ENCODE results near the gene KTN1.
A peak's percentile ranks its signal among the peaks of the same experiment; 100 is the strongest.

KTN1 gene, protein sequence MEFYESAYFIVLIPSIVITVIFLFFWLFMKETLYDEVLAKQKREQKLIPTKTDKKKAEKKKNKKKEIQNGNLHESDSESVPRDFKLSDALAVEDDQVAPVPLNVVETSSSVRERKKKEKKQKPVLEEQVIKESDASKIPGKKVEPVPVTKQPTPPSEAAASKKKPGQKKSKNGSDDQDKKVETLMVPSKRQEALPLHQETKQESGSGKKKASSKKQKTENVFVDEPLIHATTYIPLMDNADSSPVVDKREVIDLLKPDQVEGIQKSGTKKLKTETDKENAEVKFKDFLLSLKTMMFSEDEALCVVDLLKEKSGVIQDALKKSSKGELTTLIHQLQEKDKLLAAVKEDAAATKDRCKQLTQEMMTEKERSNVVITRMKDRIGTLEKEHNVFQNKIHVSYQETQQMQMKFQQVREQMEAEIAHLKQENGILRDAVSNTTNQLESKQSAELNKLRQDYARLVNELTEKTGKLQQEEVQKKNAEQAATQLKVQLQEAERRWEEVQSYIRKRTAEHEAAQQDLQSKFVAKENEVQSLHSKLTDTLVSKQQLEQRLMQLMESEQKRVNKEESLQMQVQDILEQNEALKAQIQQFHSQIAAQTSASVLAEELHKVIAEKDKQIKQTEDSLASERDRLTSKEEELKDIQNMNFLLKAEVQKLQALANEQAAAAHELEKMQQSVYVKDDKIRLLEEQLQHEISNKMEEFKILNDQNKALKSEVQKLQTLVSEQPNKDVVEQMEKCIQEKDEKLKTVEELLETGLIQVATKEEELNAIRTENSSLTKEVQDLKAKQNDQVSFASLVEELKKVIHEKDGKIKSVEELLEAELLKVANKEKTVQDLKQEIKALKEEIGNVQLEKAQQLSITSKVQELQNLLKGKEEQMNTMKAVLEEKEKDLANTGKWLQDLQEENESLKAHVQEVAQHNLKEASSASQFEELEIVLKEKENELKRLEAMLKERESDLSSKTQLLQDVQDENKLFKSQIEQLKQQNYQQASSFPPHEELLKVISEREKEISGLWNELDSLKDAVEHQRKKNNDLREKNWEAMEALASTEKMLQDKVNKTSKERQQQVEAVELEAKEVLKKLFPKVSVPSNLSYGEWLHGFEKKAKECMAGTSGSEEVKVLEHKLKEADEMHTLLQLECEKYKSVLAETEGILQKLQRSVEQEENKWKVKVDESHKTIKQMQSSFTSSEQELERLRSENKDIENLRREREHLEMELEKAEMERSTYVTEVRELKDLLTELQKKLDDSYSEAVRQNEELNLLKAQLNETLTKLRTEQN (N-terminal part only)

DNA sequence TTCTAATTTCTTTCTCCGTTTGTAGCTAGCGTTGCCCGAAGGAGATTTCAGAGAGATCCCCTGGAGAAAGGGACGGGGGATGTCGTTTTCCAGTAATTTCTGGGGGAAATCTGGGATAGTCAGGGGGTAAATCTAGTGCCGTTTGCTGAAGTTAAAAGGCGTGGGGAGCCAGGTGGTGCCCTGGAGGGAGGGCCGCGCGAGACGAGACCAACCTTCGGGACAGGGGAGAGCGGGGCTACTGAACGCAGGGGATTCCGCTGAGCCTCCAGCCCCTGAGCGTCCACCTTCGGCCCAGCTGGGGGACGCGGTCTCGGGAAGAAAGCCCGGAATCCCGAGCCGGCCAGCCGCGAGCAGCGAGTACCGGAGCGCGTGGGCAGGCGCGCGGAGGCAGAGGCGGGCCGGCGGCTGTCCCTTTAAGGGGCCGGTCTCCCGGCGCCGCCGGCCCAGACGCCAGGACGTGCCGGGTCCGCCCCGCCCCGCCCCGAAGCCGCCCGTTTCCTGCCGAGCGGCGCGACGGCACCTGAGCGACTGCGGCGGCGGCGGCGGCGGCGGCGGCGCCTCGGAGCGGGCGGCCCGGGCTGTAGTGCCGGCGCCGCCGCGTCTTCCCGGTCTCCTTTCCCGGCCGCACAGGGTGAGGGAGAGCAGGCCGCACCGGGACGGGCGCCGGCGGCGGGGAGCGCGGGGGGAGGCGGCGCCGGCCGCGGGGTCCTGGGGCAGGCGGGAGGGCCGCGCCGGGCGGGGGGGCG, at the start of gene KTN1:
Gene KTN1, plus strand, starts transcription at position 484 of the 746 bp plus-strand sequence. CDS start 31,842 bp downstream, outside the sequence.
- peak; percentile 66 to 91 (median 75) for DNase-seq

DNA sequence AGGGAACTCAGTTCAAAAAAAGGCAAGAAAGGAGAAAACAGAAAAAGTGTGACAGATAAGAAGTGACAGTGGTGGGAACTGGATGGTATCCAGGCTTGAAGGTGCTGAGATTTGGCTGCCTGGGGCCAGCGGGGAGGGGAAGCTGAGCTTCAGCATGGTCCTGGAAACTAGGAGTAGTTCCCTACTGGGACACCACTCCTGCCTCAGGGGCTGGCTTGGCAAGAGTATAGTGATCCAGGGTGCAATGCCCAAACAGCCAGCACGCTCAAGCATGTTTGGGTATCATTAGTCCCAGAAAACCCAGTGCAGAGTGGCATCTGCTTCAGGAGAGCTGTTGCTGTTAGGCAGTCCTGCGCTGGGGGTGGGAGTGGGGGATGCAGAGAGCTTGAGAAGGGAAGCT, 49.5 kb upstream of the KTN1 start:
- DNase-seq, result no peak

DNA sequence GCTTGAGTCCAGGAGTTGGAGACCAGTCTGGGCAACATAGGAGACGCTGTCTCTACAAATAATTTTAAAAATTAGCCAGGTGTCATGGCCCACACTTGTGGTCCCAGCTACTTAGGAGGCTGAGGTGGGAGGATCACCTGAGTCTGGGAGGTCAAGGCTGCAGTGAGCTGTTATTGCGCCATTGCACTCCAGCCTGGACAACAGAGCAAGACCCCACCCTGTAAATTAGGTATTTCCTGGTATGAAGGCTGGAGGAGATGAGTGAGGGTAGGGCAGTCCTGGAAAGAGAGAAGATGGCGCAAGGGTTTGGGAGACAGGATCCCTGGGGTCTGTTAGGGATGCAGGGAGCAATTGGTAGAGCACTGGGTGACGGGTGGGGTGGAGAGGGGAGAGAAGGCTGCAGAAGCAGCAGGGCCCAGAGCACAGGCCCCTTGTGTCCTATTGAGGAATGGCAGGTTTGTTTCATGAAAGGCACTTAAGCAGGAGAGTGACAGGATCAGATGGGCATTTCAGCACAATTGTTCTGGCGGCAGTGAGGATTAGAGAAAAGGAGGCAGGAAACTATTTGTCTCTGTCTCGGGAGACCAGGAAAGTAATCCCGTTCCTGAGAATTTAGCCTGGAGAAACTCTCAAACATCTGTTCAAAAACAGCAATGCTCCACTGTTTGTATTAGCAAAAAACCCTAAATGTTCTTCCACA, 47.2 kb upstream of the KTN1 start:
- DNase-seq, result no peak

DNA sequence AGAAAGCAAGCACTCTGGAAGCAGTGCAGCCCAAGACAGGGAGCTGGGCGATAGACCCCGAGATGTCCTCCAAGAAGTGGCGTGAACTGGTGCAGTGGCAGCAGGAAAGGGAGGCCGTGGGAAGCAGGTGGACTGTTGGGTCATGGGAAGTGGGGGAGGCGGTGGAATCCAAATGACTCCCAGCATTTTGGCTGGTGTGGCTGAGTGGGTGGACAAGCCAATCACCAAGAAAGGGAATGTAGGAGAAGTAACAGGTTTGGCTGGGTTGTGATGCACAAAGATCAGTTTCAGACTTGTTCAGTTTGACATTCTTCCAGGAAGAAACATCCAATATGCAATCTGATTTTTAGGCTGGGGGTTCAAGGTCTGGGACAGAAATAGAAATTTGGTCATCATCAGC, 46.0 kb upstream of the KTN1 start:
- no peak for DNase-seq

DNA sequence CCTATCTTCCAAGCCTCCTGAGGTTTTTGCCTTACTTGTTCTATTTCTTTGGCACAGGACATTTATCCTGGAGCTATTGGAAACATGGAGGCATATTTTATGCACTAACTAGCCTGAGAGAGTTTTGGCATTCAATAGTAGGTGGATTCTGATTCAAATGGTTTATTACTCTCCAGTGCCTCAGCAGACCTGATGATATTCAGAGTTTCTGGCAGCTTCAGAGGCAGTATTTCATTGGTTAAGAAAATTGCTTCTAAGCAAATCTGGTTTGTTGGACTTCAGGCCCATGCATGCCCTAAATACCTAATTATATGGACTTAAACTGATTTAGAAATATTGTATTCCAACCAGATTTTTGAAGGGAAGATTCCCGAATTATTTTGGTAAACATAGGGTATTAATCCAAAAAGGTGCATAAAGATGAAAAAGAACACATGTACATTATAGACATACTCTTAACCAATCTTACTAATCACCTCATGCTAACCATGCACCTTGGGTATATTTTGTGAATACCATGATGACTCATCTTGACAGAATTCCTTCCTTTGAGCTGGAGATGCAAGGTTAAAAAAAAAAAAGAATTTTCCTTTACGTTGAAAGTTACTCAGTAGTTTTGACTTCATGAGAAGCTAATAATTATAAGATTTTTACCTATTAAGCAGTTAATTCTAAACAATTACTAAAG, 44.3 kb upstream of the KTN1 start:
- no peak for DNase-seq

DNA sequence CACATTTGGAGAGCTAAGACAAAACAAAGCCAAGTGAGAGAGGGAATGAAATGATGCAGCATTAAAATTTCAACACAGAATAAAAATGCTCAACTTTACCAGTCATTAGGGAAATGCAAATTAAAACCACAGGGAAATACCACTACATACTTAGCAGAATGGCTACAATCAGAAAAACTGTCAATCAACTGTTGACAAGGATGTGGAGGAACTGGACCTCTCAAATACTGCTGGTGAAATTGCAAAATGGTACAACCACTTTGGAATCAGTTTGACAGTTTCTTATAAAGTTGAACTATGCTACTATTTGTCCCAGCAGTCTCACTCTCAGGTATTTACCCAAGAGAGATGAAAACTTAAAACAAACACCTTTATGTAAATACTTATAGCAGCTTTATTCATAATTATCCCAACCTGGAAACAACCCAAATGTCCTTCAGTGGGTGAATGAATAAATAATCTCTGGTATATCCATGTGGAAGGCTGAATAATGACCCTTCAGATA, 43.8 kb upstream of the KTN1 start:
- DNase-seq, result no peak

DNA sequence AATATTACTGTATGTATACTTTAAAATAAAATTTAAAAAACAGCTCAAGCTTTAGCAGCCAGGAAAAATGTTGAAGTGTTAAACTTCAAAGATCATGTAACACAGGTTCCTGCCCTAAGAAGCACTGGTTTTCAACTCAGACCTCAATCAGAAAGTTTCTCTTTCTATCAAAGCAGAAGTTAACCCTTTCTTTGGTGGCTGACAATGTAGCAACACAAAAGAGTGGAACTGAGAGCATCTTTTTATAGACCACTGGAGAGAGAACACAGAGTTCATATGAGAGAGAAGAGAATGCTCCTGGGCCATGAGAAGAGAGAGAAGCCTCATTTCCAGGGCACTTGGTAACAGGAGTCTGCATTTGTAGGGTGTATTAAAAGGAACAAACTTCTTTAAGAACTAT, 42.2 kb upstream of the KTN1 start:
- DNase-seq, result no peak

DNA sequence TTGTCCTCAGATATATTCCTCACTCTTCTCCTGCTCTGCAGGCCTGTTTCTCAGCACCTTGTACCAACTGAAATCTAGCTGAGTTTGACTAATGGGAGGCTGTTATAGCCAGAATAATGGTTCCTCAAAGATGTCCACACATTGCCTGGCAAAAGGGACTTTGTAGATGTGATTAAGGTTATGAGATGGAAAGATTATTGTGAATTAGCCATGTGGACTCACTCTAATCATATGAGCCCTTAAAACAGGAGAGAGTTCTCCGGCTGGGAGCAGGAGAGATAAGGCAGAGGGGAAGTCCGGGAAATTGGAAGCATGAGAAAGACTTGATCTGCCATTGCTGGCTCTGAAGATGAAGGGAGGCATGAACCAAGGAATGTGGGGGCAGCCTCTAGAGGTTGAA, 40.0 kb upstream of the KTN1 start:
- no peak for DNase-seq

DNA sequence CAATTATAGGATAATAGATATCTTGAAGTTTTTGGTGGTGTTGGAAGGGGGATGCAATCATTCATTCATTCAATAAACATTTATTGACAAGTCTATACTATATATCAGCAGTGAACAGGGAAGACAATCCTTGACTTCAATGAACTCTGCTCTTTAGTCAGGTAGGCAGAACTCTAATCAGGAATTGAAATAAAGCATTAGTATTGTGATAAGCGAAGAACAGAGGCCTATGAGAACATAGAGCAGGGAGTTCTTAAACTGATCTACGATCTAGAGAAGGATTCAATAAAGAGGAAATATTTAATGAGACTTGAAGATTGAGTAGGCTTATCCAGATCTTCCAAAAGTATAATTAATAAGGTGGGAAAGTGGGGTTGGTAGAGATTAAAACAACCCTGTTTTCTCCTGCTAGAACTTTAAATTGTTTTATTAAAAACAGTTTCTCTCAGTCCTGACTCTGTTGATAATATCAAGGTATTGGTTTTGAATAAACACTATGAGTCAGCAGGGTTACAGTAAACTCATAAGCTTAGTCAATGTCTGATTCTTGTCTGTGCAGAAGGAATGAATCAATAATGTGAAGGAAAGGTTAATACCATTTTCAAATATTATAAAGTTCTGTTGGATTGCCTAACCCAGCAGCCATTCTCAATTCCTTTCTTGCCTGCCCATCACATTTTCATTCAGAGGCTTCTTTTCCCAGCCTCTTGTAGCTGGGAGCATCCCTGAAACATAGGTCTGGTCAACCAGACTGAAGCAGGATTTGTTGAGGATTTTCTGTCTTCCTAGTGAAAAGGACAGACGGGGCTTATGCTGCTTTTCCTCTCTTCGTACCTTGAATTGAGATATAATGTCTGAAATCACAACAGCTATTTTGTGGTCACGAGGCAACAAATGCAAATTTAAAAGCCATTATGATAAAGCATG, 38.9 kb upstream of the KTN1 start:
- DNase-seq, result no peak

DNA sequence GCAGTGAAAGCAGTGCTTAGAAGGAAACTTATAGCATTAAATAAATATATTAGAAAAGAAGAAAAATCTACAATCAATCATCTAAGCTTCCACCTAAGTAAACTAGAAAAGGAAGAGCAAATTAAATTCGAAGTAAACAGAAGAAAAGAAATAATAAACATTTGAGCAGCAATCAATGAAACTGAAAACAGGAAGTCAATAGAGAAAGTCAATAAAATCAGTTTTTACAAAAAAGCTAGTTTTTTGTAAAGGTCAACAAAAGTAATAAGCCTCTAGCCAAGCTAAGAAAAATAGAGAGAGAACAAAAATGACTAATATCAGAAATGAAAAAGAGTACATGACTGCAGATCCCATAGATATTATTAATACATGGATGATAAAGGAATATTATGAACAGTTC, 34.2 kb upstream of the KTN1 start:
- DNase-seq, result no peak

DNA sequence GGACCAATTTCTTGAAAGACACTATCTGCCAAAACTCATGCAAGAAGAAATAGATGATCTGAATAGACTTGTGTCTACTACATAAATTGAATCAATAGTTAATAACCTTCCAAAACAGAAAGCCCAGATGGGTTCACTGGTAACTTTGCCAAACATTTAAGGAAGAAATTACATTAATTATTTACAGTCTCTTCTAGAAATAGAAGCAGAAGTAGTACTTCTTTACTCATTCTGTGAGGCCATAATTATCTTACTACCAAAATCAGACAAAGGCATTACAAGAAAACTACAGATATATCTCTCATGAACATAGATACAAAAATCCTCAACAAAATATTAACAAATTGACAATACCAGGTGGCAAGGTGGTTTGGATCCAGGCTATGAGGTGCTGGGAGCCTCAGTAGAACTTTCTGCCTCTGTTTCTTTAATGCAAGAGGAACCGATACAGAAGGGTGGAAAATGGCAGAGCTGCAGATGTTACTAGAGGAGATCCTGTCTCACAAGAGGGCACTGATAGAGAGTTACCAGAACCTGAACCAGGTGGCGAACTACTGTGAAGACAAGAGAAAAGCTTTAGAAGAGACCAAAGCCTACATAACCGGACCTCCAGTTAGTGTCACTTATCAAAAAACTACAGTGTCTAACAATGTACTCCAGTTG, 33.7 kb upstream of the KTN1 start:
- DNase-seq, result no peak

DNA sequence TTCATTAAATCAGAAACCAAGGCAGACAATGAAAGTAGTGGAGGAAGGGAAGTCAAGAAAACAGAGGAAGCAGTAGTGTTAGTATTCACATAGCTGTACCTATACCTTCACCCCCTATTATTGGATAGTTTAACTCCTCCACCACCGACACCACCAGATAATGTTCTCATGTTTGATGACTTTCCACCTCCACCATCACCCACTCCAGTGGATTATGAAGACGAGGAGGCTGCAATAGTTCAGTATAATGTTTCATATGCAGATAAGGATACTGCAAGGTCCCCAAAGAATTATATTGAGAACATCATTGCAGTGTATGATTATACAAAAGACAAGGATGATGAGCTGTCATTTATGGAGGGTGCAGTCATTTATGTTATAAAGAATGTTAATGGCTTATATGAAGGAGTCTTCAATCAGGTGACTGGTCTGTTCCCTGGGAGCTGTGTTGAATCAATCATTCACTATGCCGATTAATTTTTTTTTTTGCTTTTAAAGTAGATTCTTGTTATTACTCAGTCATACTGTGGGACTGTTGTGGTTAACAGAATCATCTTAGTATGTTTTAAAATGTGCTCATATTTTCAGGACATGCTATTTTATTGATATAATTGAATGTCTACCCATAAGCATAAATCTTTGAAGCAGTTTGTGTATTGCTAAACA, 32.2 kb upstream of the KTN1 start:
- DNase-seq, result no peak

DNA sequence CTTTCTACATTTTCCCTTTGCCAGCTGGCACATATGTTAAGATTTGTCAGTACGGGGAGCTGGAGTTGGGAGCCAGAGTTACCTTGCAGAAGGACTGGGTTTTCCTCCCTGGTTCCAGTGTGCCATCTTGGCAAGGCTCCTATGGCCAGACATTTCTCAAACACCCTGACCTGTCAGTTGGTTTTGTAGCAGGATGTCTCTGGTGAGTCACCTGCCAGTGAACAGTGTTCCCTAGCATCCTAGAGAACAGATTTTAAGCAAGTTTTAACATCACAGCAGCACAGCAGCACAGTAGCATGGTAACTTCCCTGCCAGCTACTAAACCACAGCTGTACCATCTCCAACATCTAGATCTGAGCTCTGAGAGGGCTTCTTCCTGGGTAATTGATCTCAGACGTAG, 26.2 kb upstream of the KTN1 start:
- no peak for DNase-seq

DNA sequence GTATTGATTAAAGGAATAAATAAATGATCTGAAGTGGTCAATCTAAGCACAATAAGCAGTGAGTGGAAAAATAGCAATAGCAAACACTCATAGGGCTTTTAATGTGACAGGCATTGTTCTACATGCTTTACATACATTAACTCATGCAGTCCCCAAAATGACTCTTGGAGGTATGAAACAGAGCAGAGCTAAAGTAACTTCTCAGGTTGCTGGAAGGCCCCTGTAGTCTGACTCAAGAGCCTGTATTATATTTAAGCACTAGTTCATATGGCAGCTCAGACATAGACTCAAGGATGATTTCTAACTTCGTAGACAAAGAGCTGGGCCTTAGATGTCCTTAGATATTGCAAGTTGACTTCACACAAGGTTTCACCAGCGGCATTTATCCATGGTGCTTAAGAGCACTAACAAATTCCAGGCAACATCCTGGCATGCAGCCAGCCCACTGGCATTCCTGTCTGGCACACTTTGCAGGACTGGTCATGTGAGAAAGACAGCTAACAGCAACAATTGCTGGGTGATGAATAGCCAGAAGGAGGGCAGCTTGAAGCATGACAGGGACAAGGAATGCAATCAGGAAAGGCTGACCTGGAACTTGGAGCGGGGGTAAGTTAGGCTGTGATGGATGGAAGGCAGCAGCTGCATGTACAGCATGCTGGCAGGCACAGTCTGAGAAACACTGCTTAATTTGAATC, 22.9 kb upstream of the KTN1 start:
- no peak for DNase-seq

DNA sequence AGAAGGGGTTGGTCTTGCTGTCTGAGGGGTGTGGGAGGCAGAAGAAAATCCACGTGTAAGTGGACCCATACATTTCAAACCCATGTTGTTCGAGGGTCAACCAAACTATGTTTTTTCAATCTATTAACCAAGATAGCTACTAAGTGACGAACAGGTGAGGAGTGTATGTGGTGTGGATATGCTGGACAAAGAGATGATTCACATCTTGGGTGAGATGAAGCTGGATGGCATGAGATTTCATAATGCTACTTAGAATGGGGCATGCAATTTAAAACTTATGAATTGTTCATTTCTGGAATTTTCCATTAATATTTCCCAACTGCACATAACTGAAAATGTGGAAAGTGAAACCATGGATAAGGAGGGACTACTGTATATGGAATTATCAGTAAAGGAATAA, 17.9 kb upstream of the KTN1 start:
- no peak for DNase-seq

DNA sequence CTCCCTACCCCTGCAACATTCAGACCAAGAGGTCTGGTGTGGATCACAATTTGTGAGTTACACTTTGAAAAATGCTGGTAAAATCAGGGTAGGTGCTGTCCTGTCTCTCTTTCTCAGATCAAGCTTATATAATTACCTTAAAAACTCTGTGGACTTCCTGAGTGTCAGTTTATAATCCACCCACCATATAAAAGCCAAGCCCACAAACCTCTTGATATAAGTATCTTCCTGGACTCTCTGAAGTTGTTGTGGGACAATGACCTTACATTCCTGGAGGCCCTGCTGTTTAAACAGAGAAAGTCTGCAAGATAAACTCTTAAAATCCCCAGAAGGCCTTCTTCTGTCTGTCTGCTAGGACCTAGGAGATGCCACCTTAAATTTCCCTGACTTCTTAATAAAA, 11.4 kb upstream of the KTN1 start:
- no peak for DNase-seq

DNA sequence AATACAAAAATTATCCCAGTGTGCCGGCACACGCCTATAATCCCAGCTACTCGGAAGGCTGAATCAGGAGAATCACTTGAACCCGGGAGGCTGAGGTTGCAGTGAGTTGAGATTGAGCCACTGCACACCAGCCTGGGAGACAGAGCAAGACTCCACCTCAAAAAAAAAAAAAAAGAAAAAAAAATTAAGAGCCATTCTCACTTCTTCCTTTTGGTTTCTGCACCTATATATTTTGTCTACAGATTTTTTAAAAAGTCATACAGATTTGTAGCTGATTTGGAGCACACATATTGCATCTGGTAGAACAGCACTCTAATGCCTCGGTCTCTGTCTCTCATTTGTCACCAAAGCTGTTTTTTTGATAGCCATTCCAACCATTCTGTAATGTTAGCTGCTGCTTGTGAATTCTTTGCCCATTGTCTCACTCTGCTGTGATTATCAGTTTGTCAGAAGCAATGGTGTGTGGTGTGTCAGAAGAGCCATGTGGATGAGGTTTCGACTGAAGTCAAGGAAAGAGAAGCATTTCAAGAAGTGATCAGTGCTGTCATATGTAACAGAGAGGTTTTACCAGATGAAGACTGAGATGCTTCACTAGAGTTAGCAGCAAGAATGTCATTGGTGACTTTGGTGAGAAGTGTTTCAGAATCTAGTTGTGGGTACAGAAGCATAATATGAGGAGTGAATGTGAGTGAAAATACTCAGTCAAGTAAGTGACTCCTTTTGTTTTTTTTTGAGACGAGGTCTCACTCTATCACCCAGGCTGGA, 8.7 kb upstream of the KTN1 start:
- no peak for DNase-seq

Data from stimulated activated naive CD4-positive, alpha-beta T cell (primary cell).